NCI-H510A (cell line): ENCODE results near the gene SYT12.

Source experiments
- DNase-seq: peaks from one replicate; lab custom pipeline; 2025; lab: John Stamatoyannopoulos, UW

Gene SYT12

DNA sequence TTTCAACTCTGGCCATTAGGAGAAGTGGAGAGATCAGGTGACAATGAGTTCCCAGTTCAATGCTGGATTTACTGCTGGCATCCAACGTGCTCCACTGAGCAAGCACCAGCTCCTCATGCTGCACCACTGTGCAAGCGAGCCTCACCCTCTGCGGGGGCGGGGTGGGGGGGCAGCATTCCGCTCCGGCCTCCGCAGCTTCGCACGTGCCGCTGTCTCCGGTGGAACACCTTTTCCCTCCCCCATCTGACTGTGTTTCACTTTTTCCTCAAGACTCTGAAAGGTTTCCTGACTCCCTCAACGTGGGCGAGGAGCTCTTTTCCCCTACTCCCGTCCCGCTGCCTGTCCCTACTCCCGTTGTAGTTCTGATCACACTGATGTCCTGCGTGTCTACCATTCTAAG is 32.9 kb downstream of the SYT12 start:
- peak; percentile 23 for DNase-seq

- DNase-seq: peak; percentile 34
Measured at GRCh38 chr11:67056267-67057204, 33.6 kb downstream of the SYT12 start, which contains the start of gene RHOD. TSS of gene RHOD (plus strand) at chr11:67056847. CDS start at chr11:67056903, 56 bp downstream.

GRCh38 chr11:67057205-67057672 is 34.3 kb downstream of the SYT12 start:
- no peak for DNase-seq

DNA sequence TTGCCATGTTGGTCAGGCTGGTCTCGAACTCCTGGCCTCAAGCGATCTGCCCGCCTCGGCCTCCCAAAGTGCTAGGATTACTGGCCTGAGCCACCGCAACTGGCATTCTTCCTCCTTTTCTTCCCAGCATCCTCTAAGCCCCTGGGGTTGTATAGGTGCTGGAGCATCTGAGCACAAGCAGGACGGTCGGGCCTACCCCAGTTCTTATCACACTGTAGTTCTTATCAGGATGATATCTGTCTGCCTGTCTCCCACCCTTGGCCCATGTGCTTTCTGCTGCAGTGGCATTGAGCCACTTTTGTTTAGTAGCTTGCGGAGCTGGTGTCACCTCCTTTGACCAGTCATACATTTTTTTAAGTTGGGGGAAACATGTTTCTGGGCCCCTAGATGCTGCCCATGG is 35.6 kb downstream of the SYT12 start:
- DNase-seq: no peak

- no peak for DNase-seq
Measured at GRCh38 chr11:67059671-67060070, 36.7 kb downstream of the SYT12 start.

GRCh38 chr11:67060111-67060522 is 37.2 kb downstream of the SYT12 start:
- no peak for DNase-seq

- no peak for DNase-seq
Measured at GRCh38 chr11:67062526-67063373, 39.8 kb downstream of the SYT12 start.

GRCh38 chr11:67066333-67066709 is 43.4 kb downstream of the SYT12 start:
- DNase-seq: no peak

DNA sequence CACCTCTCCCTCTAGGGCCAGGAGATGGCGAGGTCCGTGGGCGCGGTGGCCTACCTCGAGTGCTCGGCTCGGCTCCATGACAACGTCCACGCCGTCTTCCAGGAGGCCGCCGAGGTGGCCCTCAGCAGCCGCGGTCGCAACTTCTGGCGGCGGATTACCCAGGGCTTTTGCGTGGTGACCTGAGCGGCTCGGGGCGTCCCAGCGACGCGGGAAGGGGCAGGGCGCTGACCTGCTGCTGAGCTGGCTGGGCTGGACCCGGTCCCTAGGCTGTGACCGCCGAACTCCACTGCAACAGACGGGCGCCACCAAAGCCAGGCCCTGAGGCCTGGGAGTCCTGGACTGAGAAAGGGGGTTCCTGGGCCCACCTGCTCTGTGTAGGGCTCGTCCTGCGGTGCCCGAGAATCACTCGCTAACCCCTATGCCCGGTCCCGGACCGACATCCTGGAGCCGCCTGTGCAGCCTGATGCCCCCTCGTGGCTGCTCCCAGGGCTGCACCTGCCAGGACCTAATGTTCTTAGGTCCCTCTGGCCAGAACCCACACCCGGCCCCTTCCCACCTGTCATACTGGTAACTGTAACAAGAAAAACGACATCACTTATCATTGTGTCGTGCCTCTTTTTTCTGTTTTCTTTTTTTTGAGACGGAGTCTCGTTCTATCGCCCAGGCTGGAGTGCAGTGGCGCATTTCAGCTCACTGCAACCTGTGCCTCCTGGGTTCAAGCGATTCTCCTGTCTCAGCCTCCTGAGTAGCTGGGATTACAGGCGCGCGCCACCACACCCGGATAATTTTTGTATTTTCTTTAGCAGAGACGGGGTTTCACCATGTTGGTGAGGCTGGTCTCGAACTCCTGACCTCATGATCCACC is 48.7 kb downstream of the SYT12 start:
- DNase-seq: peak; percentile 60

- no peak for DNase-seq
Measured at GRCh38 chr11:67072295-67072694, 49.4 kb downstream of the SYT12 start.

DNA sequence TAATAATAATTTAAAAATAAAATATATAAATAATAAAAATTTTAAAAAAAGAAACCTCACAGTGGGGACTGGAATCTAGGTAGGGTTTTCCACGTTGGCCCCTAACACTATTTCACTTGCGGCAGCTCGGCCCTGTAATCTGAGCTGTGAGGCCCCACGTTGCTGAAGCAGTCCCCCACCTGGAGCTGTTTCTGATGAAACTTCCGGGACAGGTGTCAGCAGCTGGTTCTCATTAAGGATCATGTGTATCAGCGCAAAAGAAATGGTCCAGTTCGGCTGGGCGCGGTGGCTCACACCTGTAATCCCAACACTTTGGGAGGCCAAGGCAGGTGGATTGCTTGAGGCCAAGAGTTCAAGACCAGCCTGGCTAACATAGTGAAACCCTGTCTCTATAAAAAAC is 51.0 kb downstream of the SYT12 start:
- DNase-seq: peak; percentile 27

DNA sequence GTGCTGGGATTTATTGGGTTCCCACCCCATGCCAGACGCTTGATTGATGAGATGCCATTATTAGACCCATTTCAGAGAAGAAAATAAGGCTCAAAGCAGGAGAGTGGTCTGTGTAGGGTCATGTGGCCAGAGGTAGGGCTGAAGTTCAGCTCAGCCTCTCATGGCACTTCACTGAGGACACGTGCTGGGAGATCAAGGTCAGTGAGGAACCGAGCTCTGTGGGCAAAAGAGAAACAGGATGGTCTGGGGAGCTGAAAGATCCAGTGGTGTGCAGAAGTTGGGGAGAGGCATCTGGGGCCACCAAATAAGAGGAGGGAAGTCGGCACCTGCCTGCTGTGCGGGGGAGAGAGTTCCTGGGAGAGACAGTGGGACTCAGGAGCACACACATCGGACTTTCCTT is 53.3 kb downstream of the SYT12 start:
- DNase-seq: no peak

DNA sequence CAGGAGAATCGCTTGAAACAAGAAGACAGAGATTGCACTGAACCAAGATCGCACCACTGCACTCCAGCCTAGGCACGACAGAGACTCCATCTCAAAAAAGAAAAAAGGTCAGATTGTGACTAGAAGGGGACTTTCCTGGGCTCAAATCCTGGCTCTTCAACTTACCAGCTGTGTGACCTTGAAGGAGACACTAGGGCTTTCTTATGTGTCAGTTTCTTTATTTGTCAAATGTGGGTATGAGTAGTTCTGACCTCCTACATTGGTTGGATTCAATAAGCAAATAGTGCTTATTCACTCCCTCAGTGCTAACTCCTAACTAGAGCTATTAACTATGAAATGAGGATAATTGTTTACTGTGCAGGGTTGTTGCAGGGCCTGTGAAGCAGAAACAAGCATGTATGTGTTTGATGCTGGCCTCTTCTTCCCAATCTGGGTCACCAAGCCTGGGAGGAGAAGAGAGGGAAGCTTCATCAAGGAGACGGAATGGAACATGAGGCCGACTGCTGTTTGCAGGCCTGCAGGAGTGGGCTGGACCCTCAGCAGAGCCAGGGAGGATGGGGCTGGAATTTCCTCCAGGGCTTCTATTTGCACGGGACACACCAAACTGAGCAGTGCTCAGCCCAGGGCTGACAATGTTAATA is 56.3 kb downstream of the SYT12 start:
- no peak for DNase-seq

- no peak for DNase-seq
Measured at GRCh38 chr11:67082071-67082791, 59.3 kb downstream of the SYT12 start.

DNA sequence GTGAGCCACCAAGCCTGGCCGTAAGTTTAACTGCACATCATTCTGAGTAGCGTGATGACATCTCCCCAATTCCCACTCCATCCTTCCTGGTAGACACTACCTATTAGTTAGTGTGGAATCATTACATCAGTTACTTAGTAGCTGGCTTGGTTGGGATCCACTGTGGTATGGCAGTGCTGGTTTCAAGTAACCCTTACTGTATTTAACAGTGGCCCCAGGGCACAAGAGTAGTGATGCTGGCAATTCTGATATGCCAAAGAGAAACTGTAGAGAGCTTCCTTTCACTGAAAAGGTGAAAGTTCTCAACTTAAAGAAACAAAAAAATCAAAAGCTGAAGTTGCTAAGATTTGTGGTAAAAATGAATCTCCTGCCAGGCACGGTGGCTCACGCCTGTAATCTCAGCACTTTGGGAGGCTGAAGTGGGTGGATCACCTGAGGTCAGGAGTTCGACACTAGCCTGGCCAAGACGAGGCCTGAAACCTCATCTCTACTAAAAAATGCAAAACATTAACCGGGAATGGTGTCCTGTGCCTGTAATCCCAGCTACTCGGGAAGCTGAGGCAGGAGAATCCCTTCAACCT is 60.9 kb downstream of the SYT12 start:
- DNase-seq: no peak

- no peak for DNase-seq
Measured at GRCh38 chr11:67085617-67086016, 62.7 kb downstream of the SYT12 start.

- no peak for DNase-seq
Measured at GRCh38 chr11:67090717-67091116, 67.8 kb downstream of the SYT12 start.

DNA sequence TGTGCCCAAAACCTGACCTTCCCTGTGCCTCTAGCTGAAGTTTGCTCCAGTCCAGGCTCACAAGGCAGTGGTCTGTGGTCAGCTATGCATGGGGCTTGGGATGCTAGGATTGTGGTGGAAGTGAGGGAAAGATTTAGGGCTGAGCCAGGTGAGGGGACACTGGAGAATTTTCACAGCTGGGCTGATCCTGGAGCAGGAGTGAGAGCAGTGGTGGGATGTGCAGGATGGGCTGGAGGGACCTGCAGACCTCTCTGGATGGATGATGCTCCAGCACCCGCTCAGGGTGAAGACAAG is 72.2 kb downstream of the SYT12 start:
- DNase-seq: no peak

GRCh38 chr11:67098799-67099429 is 76.0 kb downstream of the SYT12 start:
- DNase-seq: no peak

DNA sequence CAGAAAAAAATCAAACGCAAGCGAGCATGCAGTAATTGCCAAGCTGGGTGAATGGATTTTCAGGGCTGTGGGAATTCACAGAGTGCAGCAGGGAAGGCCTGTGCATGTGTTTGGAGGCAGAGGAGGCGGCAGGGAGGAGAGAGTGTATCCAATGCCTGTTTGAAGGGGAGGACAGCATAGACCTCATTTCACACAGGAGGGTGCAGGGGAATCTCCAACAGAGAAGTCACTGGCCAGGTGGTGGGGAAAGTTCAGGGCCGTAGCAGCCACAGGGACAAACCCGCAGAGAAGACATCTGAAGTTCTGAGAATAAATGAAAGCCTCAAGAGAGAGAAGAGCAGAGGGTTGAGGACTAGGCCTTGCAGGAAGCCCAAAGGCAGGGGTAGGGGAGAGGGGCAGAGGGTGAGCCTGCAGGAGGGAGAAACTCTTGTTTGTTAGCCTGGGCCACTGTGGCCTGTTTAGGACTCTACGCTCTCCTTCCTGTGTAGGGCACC is 76.9 kb downstream of the SYT12 start:
- no peak for DNase-seq
